ENCODE measurements around the gene TNIK.

GRCh38 chr3:171236265-171237008 is 223.8 kb downstream of the TNIK start:
- TF ChIP-seq POLR2A (IDR thresholded peaks at IDR 0.05) (no peak), CTCF (IDR thresholded peaks at IDR 0.05) (no peak), POLR2AphosphoS5 (IDR thresholded peaks at IDR 0.05) (no peak), EP300 (IDR thresholded peaks at IDR 0.05) (no peak)

Measured in upper lobe of left lung (tissue), 4 donors.